Measurements from ENCODE around the gene CNNM2.
"Not testable (repeated sequence)": the region's sequence is repeated elsewhere in the genome, so short reads cannot be mapped to it uniquely, and the experiment has no call there.

Gene CNNM2

DNA sequence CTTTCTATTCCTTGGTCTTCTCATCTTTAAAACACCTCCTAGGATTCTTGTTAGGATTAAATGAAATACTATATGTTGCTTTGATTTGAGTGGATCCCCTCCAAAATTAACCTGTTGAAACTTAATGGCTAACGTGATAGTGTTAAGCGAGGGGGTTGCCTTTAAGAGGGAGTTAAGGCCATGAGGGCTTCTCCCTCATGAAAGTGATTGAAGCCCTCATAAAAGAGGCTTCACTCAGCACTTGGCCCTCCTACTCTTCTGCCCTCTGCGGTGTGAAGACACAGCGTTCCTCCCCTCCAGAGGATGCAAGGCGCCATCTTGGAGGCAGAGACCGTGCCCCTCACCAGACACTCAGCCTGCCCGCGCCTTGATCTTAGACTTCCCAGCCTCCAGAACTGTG, 46.6 kb downstream of the CNNM2 start:
- TF ChIP-seq, protein P1, sequence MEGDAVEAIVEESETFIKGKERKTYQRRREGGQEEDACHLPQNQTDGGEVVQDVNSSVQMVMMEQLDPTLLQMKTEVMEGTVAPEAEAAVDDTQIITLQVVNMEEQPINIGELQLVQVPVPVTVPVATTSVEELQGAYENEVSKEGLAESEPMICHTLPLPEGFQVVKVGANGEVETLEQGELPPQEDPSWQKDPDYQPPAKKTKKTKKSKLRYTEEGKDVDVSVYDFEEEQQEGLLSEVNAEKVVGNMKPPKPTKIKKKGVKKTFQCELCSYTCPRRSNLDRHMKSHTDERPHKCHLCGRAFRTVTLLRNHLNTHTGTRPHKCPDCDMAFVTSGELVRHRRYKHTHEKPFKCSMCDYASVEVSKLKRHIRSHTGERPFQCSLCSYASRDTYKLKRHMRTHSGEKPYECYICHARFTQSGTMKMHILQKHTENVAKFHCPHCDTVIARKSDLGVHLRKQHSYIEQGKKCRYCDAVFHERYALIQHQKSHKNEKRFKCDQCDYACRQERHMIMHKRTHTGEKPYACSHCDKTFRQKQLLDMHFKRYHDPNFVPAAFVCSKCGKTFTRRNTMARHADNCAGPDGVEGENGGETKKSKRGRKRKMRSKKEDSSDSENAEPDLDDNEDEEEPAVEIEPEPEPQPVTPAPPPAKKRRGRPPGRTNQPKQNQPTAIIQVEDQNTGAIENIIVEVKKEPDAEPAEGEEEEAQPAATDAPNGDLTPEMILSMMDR (IDR thresholded peaks at IDR 0.05; ENCODE audit: low read depth, low read length, missing control alignments) = no peak
- DNase-seq (ENCODE audit: low read depth) = no peak
- H3K4me3 ChIP-seq (ENCODE audit: low read depth, low read length) = no peak overlapping the region

DNA sequence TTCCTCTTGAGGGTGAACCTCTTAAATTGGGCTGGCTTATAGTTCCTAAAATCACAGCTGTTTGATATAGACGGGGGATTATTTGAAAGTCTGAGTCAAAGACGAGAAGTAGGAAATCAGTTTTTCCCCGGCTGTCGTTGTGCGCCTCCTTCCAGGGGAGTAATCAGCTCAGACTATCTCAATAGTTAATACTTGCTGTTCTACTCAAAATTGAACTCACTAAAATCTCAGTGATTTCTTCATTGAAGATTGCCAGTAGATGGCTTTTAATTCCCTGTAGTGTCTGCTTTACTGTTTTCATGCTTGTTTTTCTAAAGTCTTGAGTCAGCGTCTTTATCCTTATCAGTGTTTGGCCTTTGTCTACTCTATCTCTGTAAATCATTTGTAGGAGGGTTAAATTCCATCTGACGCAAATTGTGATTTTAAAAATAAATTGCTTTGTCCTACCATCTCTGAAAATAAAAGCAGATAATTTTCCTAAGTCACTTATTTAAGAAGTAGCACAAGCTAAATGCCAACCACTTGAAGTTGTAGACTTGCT, 47.3 kb downstream of the CNNM2 start:
- DNase-seq (ENCODE audit: low read depth) = no peak
- TF ChIP-seq, protein P1 (IDR thresholded peaks at IDR 0.05; ENCODE audit: low read depth, low read length, missing control alignments) = no peak
- H3K4me3 ChIP-seq (ENCODE audit: low read depth, low read length) = no peak overlapping the region

DNA sequence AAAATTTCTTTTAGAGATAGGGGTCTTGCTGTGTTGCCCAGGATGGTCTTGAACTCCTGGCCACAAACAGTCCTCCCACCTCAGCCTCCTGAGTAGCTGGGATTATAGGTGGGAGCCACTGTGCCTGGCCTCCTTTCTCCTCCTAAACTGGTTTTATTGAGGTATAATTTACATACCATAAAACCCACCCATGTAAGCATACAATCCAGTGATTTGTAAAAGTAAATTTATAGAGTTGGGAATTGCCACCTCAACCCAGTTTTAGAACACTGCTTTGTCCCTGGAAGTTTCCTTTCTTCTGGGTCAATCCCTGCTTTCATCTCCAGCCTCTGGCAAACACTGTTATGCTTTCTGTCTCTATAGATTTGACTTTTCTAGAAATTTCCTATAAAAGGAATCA, 49.0 kb downstream of the CNNM2 start:
- no peak overlapping the region for H3K4me3 ChIP-seq (ENCODE audit: low read depth, low read length)
- TF ChIP-seq, protein P1 (IDR thresholded peaks at IDR 0.05; ENCODE audit: low read depth, low read length, missing control alignments) = no peak
- no peak for DNase-seq (ENCODE audit: low read depth)

DNA sequence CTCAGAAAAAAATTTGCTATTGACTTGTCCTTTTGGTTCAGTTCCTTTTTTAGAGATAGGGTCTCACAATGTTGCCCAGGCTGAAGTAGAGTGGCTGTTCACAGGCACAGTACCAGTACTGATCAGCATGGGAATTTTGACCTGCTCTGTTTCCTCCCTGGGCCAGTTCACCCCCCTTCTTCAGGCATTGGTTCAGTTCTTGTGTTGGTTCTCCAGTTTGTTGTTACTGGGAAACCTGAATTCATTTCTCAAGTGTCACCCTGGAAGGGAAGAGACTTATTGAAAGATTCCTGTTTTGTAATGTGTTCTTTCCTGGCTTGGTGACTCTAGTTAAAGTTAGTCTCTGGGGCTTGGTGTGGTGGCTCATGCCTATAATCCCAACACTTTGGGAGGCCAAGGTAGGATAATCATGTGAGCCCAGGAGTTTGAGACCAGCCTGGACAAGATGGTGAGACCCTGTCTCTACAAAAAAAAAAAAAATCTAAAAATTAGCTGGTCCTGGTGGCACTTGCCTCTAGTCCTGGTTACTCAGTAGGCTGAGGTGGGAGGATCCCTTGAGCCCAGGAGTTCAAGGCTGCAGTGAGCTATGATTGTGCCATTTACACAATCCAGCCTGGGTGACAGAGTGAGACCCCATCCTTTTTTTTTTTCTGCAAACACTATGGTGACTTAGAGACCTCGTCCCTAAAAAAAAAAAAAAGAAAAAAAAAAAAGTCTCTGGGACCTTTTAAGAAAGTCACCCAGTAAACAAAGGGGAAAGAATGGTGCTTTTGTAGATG, 52.7 kb downstream of the CNNM2 start:
- H3K4me3 ChIP-seq (ENCODE audit: low read depth, low read length) = no peak overlapping the region
- DNase-seq (ENCODE audit: low read depth) = no peak
- TF ChIP-seq, protein P1 (IDR thresholded peaks at IDR 0.05; ENCODE audit: low read depth, low read length, missing control alignments) = no peak

DNA sequence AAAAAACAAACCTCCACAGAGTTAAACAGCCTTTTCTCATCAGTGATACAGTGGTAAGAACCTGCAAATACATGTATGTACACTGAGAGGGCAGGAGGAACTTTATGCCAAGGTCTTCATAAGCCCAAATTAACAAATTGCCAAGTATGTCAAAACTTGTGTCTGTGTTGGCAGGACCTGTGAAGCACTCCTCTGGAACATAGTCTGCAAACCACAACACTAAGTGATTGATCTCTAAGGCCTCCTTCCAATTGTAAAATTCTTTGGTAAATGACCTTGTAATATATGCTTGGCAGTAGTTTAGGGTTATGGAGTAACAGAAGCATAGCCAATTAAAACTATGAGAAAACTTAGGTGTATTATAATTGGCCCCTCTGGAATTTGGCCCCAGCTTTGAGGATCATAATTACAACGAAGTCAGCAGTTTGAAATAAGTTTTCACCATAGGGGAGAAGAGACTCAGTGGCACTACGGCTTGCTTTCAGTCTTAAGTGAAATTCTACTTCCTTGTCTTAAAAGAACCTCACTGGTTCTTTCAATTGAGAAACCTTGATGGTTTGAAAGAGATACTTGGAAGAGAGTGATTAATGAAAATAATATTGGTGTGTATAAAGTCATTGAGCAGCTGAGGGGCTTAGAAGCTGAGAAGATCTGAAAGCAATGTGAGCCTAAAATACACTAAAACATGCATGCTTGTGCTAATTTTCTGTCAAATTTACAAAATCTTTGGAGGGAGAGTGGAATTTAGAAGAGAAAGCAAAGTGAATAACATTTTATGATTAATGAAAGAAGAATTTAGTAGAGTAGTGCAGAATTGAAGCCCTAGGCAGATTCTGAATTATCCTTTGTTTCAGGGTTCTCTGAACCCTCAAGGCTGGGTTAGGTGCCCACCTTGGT, 57.6 kb downstream of the CNNM2 start:
- TF ChIP-seq, protein P1 (IDR thresholded peaks at IDR 0.05; ENCODE audit: low read depth, low read length, missing control alignments) = no peak
- DNase-seq (ENCODE audit: low read depth) = no peak
- H3K4me3 ChIP-seq (ENCODE audit: low read depth, low read length) = no peak overlapping the region

DNA sequence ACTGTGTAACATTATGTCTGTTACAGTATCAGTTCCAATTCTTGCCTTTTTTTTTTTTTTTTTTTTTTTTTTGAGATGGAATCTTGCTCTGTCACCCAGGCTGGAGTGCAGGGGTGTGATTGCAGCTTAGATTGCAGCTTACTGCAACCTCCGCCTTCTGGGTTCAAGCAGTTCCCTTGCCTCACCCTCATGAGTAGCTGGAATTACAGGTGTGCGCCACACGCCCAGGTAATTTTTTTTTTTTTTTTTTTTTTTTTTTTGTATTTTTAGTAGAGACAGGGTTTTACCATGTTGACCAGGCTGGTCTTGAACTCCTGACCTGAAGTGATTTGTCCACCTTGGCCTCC, 58.3 kb downstream of the CNNM2 start:
- DNase-seq (ENCODE audit: low read depth) = not testable (repeated sequence)

DNA sequence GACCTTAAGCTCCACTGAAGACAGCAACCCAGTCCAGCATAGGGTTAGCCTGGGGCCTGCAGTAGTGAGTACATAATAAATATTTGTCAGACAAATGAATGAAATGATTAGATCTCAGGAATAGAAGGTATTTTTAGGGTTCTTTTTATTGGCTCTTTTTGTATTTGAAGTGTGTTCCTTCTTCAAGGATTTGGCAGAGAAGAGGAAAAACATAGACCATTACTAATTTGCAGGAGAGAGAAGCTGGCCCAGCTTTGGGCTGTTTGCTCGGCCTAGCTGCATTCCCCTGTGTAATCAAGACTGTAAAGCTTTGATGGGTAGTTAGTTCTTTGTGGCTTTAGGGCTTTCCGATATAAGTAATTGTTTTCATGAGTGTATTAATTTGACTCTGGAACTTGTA, 64.2 kb downstream of the CNNM2 start:
- DNase-seq (ENCODE audit: low read depth) = no peak
- TF ChIP-seq, protein P1 (IDR thresholded peaks at IDR 0.05; ENCODE audit: low read depth, low read length, missing control alignments) = no peak
- H3K4me3 ChIP-seq (ENCODE audit: low read depth, low read length) = no peak overlapping the region

More for the DNA sequence above, 58.3 kb downstream of the CNNM2 start:
- not testable (repeated sequence) for H3K4me3 ChIP-seq (ENCODE audit: low read depth, low read length)

Data from GM12864 (cell line).